ENCODE measurements around the gene NRXN3. TPM values are rescaled to one million over a fixed set of nuclear protein-coding genes. Genes with fewer than 3 reads are reported as not detected.
A peak's percentile ranks its signal among the peaks of the same experiment; 100 is the strongest.

The NRXN3 gene
- total and polyA plus RNA-seq, 2 donors (not counting 1 experiment from before 2014, with no cell fraction given): 0.83 to 34.6 TPM

DNA sequence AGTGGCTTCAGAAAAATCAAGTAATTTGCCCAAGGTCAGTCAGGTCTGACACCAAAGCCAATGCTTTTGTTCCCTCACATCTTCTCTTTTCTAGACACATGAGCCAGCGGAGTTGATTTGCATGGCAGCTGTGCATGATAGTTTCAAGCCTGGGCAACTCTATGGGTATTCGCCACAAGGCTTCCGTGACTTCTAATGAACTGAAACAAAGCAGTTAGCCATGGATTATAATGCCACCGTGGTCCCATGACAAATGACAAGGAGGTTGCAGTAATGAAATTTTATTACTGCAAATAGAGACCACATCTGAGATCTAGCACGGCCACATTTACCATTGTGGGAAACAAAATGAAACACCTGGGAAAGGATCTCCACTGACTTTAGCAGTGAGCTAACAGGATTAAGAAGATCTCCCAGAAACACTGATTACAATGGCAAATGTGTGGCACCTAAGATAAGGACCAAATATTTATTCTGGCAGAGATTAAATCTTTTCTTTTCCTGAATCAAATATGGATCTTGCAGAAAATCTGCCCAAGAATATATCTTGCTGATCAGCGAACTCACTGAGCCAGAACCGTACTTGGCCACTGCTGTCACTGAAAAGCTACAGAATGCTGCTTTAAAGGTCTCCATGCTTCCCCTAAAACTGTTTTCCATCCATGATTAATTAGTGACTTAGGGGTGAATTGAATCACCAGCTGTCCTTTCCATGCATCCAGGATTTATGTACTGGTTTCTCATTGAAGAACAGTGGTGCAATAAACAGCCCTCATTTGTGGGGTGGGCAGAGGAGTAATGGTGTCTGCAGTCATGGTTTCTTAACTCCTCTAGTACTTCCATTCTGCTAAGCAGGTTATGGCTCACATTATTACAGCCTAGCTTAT is 1490.1 kb downstream of the NRXN3 start:
- H3K9me3 ChIP-seq (ENCODE audit: control insufficient read depth, insufficient read depth, low read depth, low read length): no peaks in the 10 kb centered on the region
- H3K4me1 ChIP-seq (ENCODE audit: control insufficient read depth, extremely low read depth, insufficient read depth, low read length): no peaks in the 10 kb centered on the region
- no peaks in the 10 kb centered on the region for H4K20me1 ChIP-seq (ENCODE audit: control insufficient read depth, extremely low read depth, insufficient read depth, low read length)
- no peak for TF ChIP-seq EZH2 (IDR thresholded peaks at IDR 0.05; ENCODE audit: low read length, missing control alignments)
- TF ChIP-seq, protein P1, sequence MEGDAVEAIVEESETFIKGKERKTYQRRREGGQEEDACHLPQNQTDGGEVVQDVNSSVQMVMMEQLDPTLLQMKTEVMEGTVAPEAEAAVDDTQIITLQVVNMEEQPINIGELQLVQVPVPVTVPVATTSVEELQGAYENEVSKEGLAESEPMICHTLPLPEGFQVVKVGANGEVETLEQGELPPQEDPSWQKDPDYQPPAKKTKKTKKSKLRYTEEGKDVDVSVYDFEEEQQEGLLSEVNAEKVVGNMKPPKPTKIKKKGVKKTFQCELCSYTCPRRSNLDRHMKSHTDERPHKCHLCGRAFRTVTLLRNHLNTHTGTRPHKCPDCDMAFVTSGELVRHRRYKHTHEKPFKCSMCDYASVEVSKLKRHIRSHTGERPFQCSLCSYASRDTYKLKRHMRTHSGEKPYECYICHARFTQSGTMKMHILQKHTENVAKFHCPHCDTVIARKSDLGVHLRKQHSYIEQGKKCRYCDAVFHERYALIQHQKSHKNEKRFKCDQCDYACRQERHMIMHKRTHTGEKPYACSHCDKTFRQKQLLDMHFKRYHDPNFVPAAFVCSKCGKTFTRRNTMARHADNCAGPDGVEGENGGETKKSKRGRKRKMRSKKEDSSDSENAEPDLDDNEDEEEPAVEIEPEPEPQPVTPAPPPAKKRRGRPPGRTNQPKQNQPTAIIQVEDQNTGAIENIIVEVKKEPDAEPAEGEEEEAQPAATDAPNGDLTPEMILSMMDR (conservative IDR thresholded peaks at IDR 0.05 in 1 of 2, IDR thresholded peaks at IDR 0.05 in 1 of 2; ENCODE audit: low read depth in 1 of 2, low read length in 2 of 2): no peak
- no peak overlapping the region for H2AFZ ChIP-seq (ENCODE audit: low read length)
- H3K27me3 ChIP-seq (ENCODE audit: control insufficient read depth, insufficient read depth, low read length): no peaks in the 10 kb centered on the region
- H3K79me2 ChIP-seq (ENCODE audit: control insufficient read depth, insufficient read depth, low read length): no peaks in the 10 kb centered on the region
- H3K4me3 ChIP-seq (replicated peaks in 1 of 4; ENCODE audit: control extremely low read depth in 1 of 4, insufficient read depth in 1 of 4, low read depth in 3 of 4, low read length in 4 of 4): no peak overlapping the region
- DNase-seq (ENCODE audit: low read depth in 2 of 2): no peak
- no peak overlapping the region for H3K27ac ChIP-seq (ENCODE audit: insufficient read depth, low read length)
- H3K9ac ChIP-seq (ENCODE audit: insufficient read depth, low read length): no peak overlapping the region
- no peak overlapping the region for H3K4me2 ChIP-seq (ENCODE audit: extremely low read depth, insufficient read depth, low read length)
- H3K36me3 ChIP-seq (ENCODE audit: control insufficient read depth, insufficient read depth, low read length): no peaks in the 10 kb centered on the region

DNA sequence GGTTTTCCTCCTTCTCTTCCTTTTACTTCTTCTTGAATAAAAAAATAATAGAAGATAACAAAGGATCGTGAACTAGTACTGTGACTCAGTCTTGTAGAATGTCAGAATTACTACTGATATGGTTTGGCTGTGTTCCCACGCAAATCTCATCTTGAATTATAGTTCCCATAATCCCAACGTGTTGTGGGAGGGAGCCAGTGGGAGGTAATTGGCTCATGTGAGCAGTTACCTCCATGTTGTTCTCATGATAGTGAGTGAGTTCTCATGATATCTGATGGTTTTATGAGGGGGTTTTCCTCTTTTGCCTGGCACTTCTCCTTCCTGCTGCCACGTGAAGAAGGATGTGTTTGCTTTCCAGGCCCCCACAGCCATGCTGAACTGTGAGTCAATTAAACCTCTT is 1491.6 kb downstream of the NRXN3 start:
- Histone ChIP-seq H3K4me2 (ENCODE audit: extremely low read depth, insufficient read depth, low read length) (no peak overlapping the region), H3K36me3 (ENCODE audit: control insufficient read depth, insufficient read depth, low read length) (no peaks in the 10 kb centered on the region), H2AFZ (ENCODE audit: low read length) (no peak overlapping the region), H3K27me3 (ENCODE audit: control insufficient read depth, insufficient read depth, low read length) (no peaks in the 10 kb centered on the region), H3K4me1 (ENCODE audit: control insufficient read depth, extremely low read depth, insufficient read depth, low read length) (no peaks in the 10 kb centered on the region), H3K27ac (ENCODE audit: insufficient read depth, low read length) (no peak overlapping the region), H3K79me2 (ENCODE audit: control insufficient read depth, insufficient read depth, low read length) (no peaks in the 10 kb centered on the region), H3K9ac (ENCODE audit: insufficient read depth, low read length) (no peak overlapping the region), H3K4me3 (replicated peaks in 1 of 4; ENCODE audit: control extremely low read depth in 1 of 4, insufficient read depth in 1 of 4, low read depth in 3 of 4, low read length in 4 of 4) (no peak overlapping the region), H4K20me1 (ENCODE audit: control insufficient read depth, extremely low read depth, insufficient read depth, low read length) (no peaks in the 10 kb centered on the region), H3K9me3 (ENCODE audit: control insufficient read depth, insufficient read depth, low read depth, low read length) (no peaks in the 10 kb centered on the region)
- TF ChIP-seq, protein P1 (conservative IDR thresholded peaks at IDR 0.05 in 1 of 2, IDR thresholded peaks at IDR 0.05 in 1 of 2; ENCODE audit: low read depth in 1 of 2, low read length in 2 of 2): no peak
- no peak for TF ChIP-seq EZH2 (IDR thresholded peaks at IDR 0.05; ENCODE audit: low read length, missing control alignments)
- peak in 1 of 2 donors; percentile 62 for DNase-seq (ENCODE audit: low read depth in 2 of 2)

DNA sequence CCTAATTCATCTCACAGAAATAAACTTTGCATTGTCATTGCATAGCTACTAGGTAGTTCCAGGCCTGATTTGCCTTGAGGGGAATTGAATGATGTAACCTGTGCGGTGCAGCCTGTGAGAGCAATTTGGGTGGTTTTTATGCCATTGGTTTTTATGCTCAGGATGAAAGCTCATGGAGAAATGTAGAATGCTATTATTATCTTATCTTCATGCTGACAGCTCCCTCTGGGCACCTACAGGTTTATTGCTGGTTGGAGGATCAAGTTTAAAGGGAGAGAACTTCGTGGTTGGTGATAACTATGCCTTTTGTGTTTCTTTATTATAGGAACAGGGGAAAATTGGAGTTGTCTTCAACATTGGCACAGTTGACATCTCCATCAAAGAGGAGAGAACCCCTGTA is 1493.3 kb downstream of the NRXN3 start:
- H3K4me1 ChIP-seq (ENCODE audit: control insufficient read depth, extremely low read depth, insufficient read depth, low read length): no peaks in the 10 kb centered on the region

More for the DNA sequence above, 1493.3 kb downstream of the NRXN3 start:
- Histone ChIP-seq H3K27ac (ENCODE audit: insufficient read depth, low read length) (no peak overlapping the region), H3K9ac (ENCODE audit: insufficient read depth, low read length) (no peak overlapping the region), H3K4me3 (replicated peaks in 1 of 4; ENCODE audit: control extremely low read depth in 1 of 4, insufficient read depth in 1 of 4, low read depth in 3 of 4, low read length in 4 of 4) (no peak overlapping the region), H3K27me3 (ENCODE audit: control insufficient read depth, insufficient read depth, low read length) (no peaks in the 10 kb centered on the region), H3K4me2 (ENCODE audit: extremely low read depth, insufficient read depth, low read length) (no peak overlapping the region), H2AFZ (ENCODE audit: low read length) (no peak overlapping the region), H3K36me3 (ENCODE audit: control insufficient read depth, insufficient read depth, low read length) (no peaks in the 10 kb centered on the region), H3K9me3 (ENCODE audit: control insufficient read depth, insufficient read depth, low read depth, low read length) (no peaks in the 10 kb centered on the region), H3K79me2 (ENCODE audit: control insufficient read depth, insufficient read depth, low read length) (no peaks in the 10 kb centered on the region), H4K20me1 (ENCODE audit: control insufficient read depth, extremely low read depth, insufficient read depth, low read length) (no peaks in the 10 kb centered on the region)
- no peak for TF ChIP-seq EZH2 (IDR thresholded peaks at IDR 0.05; ENCODE audit: low read length, missing control alignments)
- TF ChIP-seq, protein P1 (conservative IDR thresholded peaks at IDR 0.05 in 1 of 2, IDR thresholded peaks at IDR 0.05 in 1 of 2; ENCODE audit: low read depth in 1 of 2, low read length in 2 of 2): no peak
- no peak for DNase-seq (ENCODE audit: low read depth in 2 of 2)

All from fibroblast of lung (primary cell).